GM12874 (cell line): ENCODE data around the gene SLC9A1.

Experiments
- TF ChIP-seq, protein P1 (sequence below): IDR thresholded peaks from 2 replicates; pipeline ENCODE4 v1.5.1; 2011; ENCODE audit warnings: low read depth, mild to moderate bottlenecking, control low read depth, low read length, moderate library complexity; ENCODE audit not compliant: insufficient read depth

The SLC9A1 gene

DNA sequence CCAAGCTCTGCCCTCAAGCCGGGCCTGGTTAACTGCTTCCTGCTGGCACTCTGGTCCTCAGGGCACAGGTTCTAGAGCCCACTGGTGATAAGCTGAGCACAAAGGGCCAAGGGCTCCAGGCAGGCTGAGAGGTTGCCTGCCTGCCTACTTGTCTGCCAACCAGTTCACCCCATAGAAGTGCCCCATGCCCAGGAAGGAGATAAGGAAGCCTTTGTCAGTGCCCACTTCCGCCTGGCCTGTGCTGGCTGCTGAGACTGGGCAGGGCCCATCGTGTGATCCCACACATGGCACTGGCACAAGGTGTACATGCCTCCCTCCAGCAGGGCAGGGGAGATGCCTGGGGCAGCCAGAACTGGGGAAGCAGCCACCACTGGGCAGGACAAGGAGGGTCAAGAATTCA is 24.1 kb downstream of the SLC9A1 start:
- TF ChIP-seq, protein P1, sequence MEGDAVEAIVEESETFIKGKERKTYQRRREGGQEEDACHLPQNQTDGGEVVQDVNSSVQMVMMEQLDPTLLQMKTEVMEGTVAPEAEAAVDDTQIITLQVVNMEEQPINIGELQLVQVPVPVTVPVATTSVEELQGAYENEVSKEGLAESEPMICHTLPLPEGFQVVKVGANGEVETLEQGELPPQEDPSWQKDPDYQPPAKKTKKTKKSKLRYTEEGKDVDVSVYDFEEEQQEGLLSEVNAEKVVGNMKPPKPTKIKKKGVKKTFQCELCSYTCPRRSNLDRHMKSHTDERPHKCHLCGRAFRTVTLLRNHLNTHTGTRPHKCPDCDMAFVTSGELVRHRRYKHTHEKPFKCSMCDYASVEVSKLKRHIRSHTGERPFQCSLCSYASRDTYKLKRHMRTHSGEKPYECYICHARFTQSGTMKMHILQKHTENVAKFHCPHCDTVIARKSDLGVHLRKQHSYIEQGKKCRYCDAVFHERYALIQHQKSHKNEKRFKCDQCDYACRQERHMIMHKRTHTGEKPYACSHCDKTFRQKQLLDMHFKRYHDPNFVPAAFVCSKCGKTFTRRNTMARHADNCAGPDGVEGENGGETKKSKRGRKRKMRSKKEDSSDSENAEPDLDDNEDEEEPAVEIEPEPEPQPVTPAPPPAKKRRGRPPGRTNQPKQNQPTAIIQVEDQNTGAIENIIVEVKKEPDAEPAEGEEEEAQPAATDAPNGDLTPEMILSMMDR, result no peak

DNA sequence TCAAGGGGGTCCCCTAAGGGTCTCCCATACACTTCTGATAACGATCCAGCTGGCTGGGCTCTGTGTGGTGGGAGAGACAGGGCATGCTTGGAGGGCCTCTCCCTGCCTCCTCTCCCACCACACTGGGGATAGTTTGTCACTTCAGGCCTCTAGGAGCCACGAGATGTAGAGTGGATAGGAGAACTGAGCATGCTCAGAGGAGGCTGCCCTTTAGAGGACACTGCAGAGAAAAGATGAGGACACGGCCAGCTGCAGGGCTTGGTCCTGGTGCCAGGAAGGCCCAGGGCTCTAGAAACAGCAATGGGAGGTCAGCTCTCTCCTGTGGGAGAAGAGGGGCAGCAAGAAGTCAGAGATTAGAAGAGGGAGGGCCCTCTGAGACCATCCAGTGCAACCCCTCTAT is 25.7 kb downstream of the SLC9A1 start:
- TF ChIP-seq, protein P1, result no peak

DNA sequence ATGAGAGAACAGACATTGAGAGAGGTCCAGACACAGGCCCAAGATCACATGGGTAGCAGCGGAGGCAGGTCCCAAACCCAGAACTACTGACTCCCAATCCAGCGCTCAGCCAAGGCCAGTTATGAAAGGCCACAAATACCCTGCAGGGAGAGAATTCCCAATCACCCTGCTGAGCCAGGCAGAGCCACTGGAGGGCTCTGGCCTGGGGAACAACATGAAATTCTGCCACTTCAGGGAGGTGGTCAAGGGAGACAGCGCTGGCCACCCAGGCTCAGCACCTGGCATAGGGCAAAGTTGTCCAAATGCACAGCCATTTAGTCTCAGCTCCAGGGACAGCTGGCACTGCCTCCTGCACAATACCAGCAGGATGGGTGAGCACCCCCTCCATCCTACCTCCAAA is 27.5 kb downstream of the SLC9A1 start:
- TF ChIP-seq, protein P1, result no peak

DNA sequence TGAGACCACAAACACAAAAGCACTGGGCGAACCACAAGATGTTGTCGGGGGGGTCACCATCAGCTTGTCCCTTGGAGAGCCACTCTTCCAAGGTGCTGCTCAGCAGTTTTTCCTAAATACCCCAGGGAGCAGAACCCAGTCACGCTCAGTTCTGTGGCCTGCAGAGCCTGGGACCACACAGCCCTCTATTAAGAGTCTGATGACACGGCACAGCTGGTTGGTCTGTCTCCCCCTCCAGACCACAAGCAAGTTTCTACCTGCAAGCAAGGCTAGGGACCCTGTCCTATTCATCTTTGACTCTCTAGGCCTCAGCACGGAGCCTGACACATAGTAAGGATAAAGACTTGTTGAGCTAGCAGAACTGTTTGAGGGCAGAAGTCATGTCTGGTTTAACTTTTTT is 28.5 kb downstream of the SLC9A1 start:
- TF ChIP-seq, protein P1, result no peak

DNA sequence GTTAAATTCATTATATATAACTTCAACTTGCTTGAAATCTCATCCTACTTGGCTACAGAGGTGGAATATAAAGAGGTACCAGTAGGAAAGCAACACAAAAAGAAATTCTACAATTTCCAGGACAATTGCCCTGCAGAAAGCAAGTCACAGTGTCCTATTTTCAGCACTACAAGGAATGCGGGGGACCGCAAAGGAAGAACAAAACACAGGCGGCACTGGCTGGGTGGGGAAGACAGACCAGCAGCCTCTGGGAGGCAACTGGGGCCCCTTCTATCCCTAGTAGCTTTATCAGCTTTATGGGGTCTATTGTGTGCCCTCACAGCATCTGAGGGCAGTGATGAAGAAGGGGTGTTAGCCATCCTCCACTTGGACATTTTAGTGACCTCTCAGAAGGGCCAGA is 30.5 kb downstream of the SLC9A1 start:
- TF ChIP-seq, protein P1, result no peak

- TF ChIP-seq, protein P1, result no peak
Measured at GRCh38 chr1:27122652-27123051, 32.3 kb downstream of the SLC9A1 start.

DNA sequence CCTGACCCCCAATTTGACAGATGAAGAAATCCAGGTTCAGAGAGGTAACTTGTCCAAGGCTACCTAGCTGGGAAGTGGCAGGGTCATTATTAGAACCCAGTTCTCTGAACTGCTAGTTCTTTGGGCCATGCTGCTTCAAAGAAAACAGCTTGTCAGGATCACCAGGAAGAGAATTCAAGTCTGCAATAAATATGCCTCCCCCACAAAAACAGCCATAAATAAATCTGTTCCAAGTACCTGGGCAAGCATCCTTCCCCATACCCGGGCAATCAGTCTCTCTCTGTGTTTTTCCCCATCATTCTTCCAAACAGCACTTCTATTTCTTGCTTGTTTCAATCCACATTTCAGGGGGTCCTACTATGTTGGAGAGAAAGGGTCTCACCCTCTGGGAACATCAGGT is 34.1 kb downstream of the SLC9A1 start:
- TF ChIP-seq, protein P1, result no peak

GRCh38 chr1:27118440-27118689 is 36.6 kb downstream of the SLC9A1 start:
- TF ChIP-seq, protein P1, result no peak
